MM.1S (cell line): ENCODE data around the gene HIVEP1.

ENCODE experiments used
- DNase-seq: peaks from one replicate; pipeline ENCODE4 v3.0.0-alpha.2; 2015
- H2AFZ ChIP-seq: fragments of 300-600 bp; sonication (generic); 2 replicates; pipeline ENCODE4 v1.6.0; 2016; ENCODE audit warnings: antibody characterized with exemption, low read length
- H3F3A ChIP-seq: fragments of 300-600 bp; sonication (generic); 2 replicates; pipeline ENCODE4 v1.6.1; 2016; ENCODE audit warnings: mild to moderate bottlenecking, antibody characterized with exemption, low read length, moderate library complexity, mixed read lengths; ENCODE audit not compliant: insufficient read depth
- H3K27ac ChIP-seq: fragments of 300-600 bp; sonication (generic); 2 replicates; pipeline ENCODE4 v1.5.1; 2016; ENCODE audit warnings: mild to moderate bottlenecking, low read length
- H3K27me3 ChIP-seq: fragments of 300-600 bp; sonication (generic); replicated peaks from 2 replicates; pipeline ENCODE4 v1.6.0; 2016; ENCODE audit warnings: low read length; ENCODE audit not compliant: insufficient read depth
- H3K36me3 ChIP-seq: fragments of 300-600 bp; sonication (generic); replicated peaks from 2 replicates; pipeline ENCODE4 v1.6.1; 2016; ENCODE audit warnings: mild to moderate bottlenecking, low read length, mixed read lengths; ENCODE audit not compliant: insufficient read depth
- H3K4me1 ChIP-seq: fragments of 300-600 bp; sonication (generic); 2 replicates; pipeline ENCODE4 v1.6.1; 2016; ENCODE audit warnings: low read length, mixed read lengths
- H3K4me2 ChIP-seq: fragments of 300-600 bp; sonication (generic); 2 replicates; pipeline ENCODE4 v1.6.0; 2016; ENCODE audit warnings: low read depth, low read length
- H3K4me3 ChIP-seq: fragments of 300-600 bp; sonication (generic); 2 replicates; pipeline ENCODE4 v1.5.1; 2016; ENCODE audit warnings: low read length, mixed read lengths
- H3K79me2 ChIP-seq: fragments of 300-600 bp; sonication (generic); 2 replicates; pipeline ENCODE4 v1.6.1; 2016; ENCODE audit warnings: mixed run types, low read length, mixed read lengths
- H3K9ac ChIP-seq: fragments of 300-600 bp; sonication (generic); 2 replicates; pipeline ENCODE4 v1.6.1; 2016; ENCODE audit warnings: low read length, mixed read lengths
- H3K9me2 ChIP-seq: fragments of 300-600 bp; sonication (generic); replicated peaks from 2 replicates; pipeline ENCODE4 v1.6.1; 2016; ENCODE audit warnings: mild to moderate bottlenecking, low read length, mixed read lengths; ENCODE audit not compliant: insufficient read depth
- H3K9me3 ChIP-seq: fragments of 300-600 bp; sonication (generic); replicated peaks from 2 replicates; pipeline ENCODE4 v1.6.1; 2016; ENCODE audit warnings: mild to moderate bottlenecking, low read length, mixed read lengths; ENCODE audit not compliant: insufficient read depth
- H4K20me1 ChIP-seq: fragments of 300-600 bp; sonication (generic); 2 replicates; pipeline ENCODE4 v1.6.1; 2016; ENCODE audit warnings: mild to moderate bottlenecking, low read length, moderate library complexity, mixed read lengths; ENCODE audit not compliant: insufficient read depth
- CTCF ChIP-seq: fragments of 300-600 bp; sonication (generic); IDR thresholded peaks from 2 replicates; pipeline ENCODE4 v1.5.1; 2016; ENCODE audit warnings: antibody characterized with exemption, low read length, mixed read lengths
- EZH2 ChIP-seq: fragments of 300-600 bp; sonication (generic); optimal IDR thresholded peaks from 2 replicates; pipeline ENCODE3; 2017; ENCODE audit warnings: low read depth, mild to moderate bottlenecking, antibody characterized with exemption, low read length, mixed read lengths
- EZH2phosphoT487 ChIP-seq: fragments of 300-600 bp; sonication (generic); IDR thresholded peaks from 2 replicates; pipeline ENCODE4 v1.6.1; 2018; ENCODE audit warnings: antibody characterized with exemption, low read length

Gene HIVEP1

GRCh38 chr6:12064131-12064530, 52.0 kb downstream of the HIVEP1 start:
- no peak for DNase-seq
- Histone ChIP-seq H3K9me2 (no peaks in the 10 kb centered on the region), H3K4me1 (peaks cover 22% of the 10 kb centered on the region), H3K79me2 (peaks cover 86% of the 10 kb centered on the region), H2AFZ (no peak overlapping the region), H3F3A (peaks cover 9% of the 10 kb centered on the region; the same call in 1 of the 2 replicates), H4K20me1 (no peaks in the 10 kb centered on the region), H3K9ac (no peak overlapping the region), H3K27me3 (no peaks in the 10 kb centered on the region), H3K4me3 (no peak overlapping the region), H3K36me3 (no peaks in the 10 kb centered on the region), H3K9me3 (no peaks in the 10 kb centered on the region), H3K27ac (no peak overlapping the region), H3K4me2 (no peak overlapping the region)
- no peak for TF ChIP-seq EZH2phosphoT487
- no peak for TF ChIP-seq CTCF
- TF ChIP-seq EZH2, result no peak

- Histone ChIP-seq H2AFZ (no peak overlapping the region), H3F3A (peaks cover 9% of the 10 kb centered on the region; the same call in 1 of the 2 replicates), H3K9me2 (no peaks in the 10 kb centered on the region), H3K79me2 (peaks cover 83% of the 10 kb centered on the region), H3K4me2 (no peak overlapping the region), H3K4me3 (no peak overlapping the region), H3K36me3 (no peaks in the 10 kb centered on the region), H3K27me3 (no peaks in the 10 kb centered on the region), H3K9ac (no peak overlapping the region), H3K4me1 (peaks cover 18% of the 10 kb centered on the region), H3K9me3 (no peaks in the 10 kb centered on the region), H4K20me1 (no peaks in the 10 kb centered on the region), H3K27ac (no peak overlapping the region)
- DNase-seq, result no peak
- TF ChIP-seq CTCF, result no peak
- TF ChIP-seq EZH2phosphoT487, result no peak
- no peak for TF ChIP-seq EZH2
Observed at GRCh38 chr6:12064538-12065071, 52.5 kb downstream of the HIVEP1 start.

- H4K20me1 ChIP-seq, result no peaks in the 10 kb centered on the region
- H3K9ac ChIP-seq, result no peak overlapping the region
- no peaks in the 10 kb centered on the region for H3K27me3 ChIP-seq
- H3K27ac ChIP-seq, result no peak overlapping the region
- H2AFZ ChIP-seq, result no peak overlapping the region
- H3K9me3 ChIP-seq, result no peaks in the 10 kb centered on the region
- DNase-seq, result no peak
- TF ChIP-seq CTCF, result no peak
- no peak for TF ChIP-seq EZH2
- no peak for TF ChIP-seq EZH2phosphoT487
- no peaks in the 10 kb centered on the region for H3K36me3 ChIP-seq
- no peak overlapping the region for H3K4me3 ChIP-seq
- no peak overlapping the region for H3K4me2 ChIP-seq
- peaks cover 9% of the 10 kb centered on the region; the same call in 1 of the 2 replicates for H3K4me1 ChIP-seq
- peaks cover 88% of the 10 kb centered on the region for H3K79me2 ChIP-seq
- no peaks in the 10 kb centered on the region for H3K9me2 ChIP-seq
- H3F3A ChIP-seq, result peaks cover 9% of the 10 kb centered on the region; the same call in 1 of the 2 replicates
Observed at GRCh38 chr6:12065321-12066140, 53.4 kb downstream of the HIVEP1 start.
